Urothelium cell line (cell line): Measurements from ENCODE around the gene TBC1D4.
A peak's percentile ranks its signal among the peaks of the same experiment; 100 is the strongest.
"Not testable (repeated sequence)": the region's sequence is repeated elsewhere in the genome, so short reads cannot be mapped to it uniquely, and the experiment has no call there.

Experiments used
- DNase-seq: peaks from one replicate; pipeline ENCODE4 v3.0.0; 2011; ENCODE audit warnings: low spot score, mixed read lengths
- FAIRE-seq: peaks from 2 replicates; lab custom pipeline; 2011; peaks lifted over from hg19 to GRCh38; lab: Jason Lieb, UNC

TBC1D4 gene

GRCh38 chr13:75299913-75300862 is 181.8 kb downstream of the TBC1D4 start:
- DNase-seq (no peak), FAIRE-seq (no peak)

- no peak for FAIRE-seq
- no peak for DNase-seq
These were observed 182.7 kb downstream of the TBC1D4 start for GRCh38 chr13:75299246-75299645.

GRCh38 chr13:75296641-75297040 is 185.3 kb downstream of the TBC1D4 start:
- no peak for FAIRE-seq
- no peak for DNase-seq

DNA sequence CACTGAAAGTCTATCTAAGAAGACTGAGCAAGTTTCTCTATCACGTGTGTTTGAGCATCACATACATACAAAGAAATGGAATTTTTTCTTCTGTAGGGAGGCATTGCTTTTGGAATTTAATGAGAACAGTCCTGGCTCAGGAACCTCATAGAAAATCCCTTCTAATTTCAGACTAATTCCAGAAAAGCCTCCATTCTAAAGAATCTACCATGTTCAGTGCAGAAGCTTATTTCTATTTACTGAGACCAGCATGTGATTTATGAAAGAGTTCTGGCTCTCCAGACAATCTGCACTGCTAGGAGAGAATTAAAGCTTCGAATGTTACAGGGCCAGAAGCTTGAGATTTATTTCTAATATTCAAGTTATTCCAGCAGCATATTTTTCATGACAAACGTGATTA is 186.8 kb downstream of the TBC1D4 start:
- DNase-seq (no peak), FAIRE-seq (no peak)

- no peak for DNase-seq
- FAIRE-seq, result no peak
These were observed 187.9 kb downstream of the TBC1D4 start for GRCh38 chr13:75294110-75294509.

GRCh38 chr13:75285310-75285709 is 196.7 kb downstream of the TBC1D4 start:
- no peak for DNase-seq
- FAIRE-seq, result no peak

DNA sequence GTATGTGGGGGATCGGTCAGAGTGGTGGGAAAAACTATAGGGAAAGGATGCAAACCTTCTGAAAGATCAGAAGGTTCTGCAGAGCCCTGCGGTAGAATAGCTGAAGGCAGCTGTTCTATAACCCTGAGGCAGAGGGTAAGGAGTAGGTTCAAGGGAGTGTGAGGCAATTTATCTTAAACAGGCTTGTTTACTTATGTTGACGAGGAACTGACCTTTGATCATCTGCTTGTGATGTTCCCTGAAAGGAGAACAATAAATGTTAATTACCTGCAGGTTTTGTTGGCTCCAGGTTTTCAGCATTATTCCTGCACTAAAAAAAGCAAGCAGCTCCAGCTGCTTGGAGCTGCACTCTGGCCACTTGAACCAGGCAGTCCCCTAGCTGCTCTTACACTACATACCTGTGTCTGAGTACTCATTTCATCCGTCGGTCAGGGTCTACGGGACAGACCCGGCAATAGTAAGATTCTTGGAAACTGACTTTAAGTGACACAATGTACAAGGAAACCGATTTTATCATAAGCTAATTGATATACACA is 202.1 kb downstream of the TBC1D4 start:
- FAIRE-seq, result no peak

DNA sequence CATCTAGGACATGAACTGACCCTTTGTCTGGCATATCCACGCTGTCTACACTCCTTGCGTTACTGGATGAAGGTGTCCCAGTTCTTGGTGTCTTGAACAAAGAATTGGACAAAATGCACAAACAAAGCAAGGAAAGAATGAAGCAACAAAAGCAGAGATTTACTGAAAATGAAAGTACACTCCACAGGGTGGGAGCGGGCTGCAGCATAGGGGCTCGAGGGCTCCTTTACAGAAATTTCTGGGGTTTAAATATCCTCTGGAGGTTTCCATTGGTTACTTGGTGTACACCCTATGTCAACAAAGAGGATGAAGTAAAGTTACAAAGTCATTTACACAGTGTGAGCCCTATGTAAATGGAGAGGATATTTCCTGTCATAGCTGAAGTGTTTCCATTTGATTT is 208.3 kb downstream of the TBC1D4 start:
- DNase-seq, FAIRE-seq: not testable (repeated sequence)

More for the DNA sequence above, 202.1 kb downstream of the TBC1D4 start:
- DNase-seq, result no peak

DNA sequence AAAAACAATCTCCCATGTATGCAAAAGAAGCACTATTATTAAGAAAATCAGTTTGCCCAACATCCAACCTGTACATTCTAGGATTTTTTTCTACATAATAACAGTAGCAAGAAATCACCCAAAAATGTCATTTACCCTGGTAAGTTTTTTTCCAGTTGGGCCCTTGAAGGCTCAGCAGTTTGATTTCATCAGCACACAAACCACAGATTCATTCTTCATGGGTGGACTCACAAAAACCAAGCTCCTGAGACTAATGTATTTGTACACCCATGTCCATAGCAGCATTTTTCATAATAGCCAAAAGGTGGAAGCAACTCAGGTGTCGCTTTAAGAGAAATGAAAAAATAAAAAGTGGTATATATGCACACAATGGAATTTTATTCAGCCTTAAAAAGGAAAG is 210.1 kb downstream of the TBC1D4 start:
- no peak for DNase-seq
- no peak for FAIRE-seq

- DNase-seq, FAIRE-seq: not testable (repeated sequence)
These were observed 213.5 kb downstream of the TBC1D4 start for GRCh38 chr13:75268481-75268880.

DNA sequence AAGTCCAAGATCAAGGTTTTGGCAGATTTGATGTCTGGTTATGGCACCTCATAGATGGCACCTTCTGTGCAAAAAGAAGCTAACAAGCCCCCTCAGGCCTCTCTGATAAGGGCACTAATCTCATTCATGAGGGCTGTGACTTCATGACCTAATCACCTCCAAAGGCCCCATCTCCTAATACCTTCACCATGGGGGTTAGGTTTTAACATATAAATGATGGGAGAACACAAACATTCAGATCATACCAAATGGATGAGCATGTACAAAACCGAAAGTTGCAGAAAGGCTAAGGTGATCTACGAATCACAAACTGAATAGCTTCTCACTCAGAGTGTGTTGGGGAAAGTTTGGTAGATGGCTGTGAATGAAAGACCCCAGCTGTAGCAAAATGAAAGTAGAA is 217.4 kb downstream of the TBC1D4 start:
- no peak for FAIRE-seq

DNA sequence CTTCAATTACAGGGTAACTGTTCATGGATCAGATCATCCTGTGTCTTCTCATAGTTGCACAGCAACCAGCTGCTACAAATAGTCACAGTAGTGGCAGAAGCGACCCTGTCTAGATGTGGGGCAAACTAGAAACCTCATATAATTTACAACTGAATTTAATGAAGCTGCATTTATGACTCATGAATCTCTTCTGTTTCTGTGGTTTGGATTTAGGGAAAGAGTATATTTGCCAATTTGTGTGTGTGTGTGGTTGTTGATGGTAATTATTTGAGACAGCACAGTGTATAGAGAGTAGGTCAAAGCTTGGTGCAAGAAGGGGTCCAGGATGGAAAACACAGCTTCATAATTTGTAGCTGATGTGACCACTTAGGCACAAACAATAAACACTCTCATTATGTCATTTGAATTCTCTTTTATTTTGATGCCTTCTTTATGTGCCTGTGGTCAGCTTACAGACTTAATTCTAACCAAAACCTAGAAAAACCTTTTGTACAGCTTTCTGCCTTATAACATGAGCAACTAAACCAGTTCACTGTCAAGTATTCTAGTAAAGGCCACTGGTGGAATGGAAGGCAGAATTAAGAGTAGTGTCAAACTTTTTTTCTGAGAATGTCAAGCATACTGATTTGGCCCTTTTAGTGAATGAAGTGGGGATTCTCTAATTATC is 218.1 kb downstream of the TBC1D4 start:
- FAIRE-seq (no peak), DNase-seq (no peak)

More for the DNA sequence above, 217.4 kb downstream of the TBC1D4 start:
- no peak for DNase-seq

- DNase-seq (peak; percentile 8), FAIRE-seq (no peak)
These were observed 223.7 kb downstream of the TBC1D4 start for GRCh38 chr13:75258159-75258782.

- DNase-seq (peak; percentile 16), FAIRE-seq (no peak)
These were observed 225.0 kb downstream of the TBC1D4 start for GRCh38 chr13:75256922-75257321.

GRCh38 chr13:75255653-75256052 is 226.3 kb downstream of the TBC1D4 start:
- FAIRE-seq, result no peak

GRCh38 chr13:75255147-75255546 is 226.8 kb downstream of the TBC1D4 start:
- DNase-seq, result no peak
- no peak for FAIRE-seq

More at GRCh38 chr13:75255653-75256052, 226.3 kb downstream of the TBC1D4 start:
- DNase-seq, result no peak

DNA sequence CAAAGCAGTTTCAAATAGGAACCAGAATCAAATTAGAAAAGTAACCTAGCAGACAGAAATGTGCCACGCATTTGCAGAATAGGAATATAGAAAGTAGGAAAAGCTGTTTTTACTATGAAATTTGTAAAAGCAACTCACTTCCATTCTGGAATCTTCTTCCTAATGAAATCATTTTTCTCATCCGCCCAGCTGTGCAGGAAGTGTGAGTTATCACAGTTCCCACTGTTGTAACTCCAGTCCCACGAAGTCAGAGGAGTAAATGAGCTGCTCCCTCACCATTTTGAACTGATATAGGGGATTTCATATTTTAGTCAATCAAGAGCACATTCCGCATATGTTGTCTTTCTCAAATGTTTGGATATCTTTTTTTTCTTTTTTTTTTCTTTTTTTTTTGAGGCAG is 230.8 kb downstream of the TBC1D4 start:
- FAIRE-seq (no peak), DNase-seq (no peak)

- no peak for FAIRE-seq
These were observed 231.3 kb downstream of the TBC1D4 start for GRCh38 chr13:75250526-75251178.

GRCh38 chr13:75245578-75245977 is 236.4 kb downstream of the TBC1D4 start:
- not testable (repeated sequence) for FAIRE-seq, DNase-seq

More at GRCh38 chr13:75250526-75251178, 231.3 kb downstream of the TBC1D4 start:
- peak; percentile 11 for DNase-seq

GRCh38 chr13:75240240-75240639 is 241.7 kb downstream of the TBC1D4 start:
- FAIRE-seq, DNase-seq: not testable (repeated sequence)
